Osteoblast (primary cell): ENCODE results near the gene C10orf71. TPM values are rescaled to one million over a fixed set of nuclear protein-coding genes. Genes with fewer than 3 reads are reported as not detected.

Source experiments
- DNase-seq: peaks from one replicate; pipeline ENCODE4 v3.0.0; 2011; ENCODE audit warnings: low spot score, mixed read lengths; ENCODE audit not compliant: insufficient read length; ENCODE audit errors: missing footprints
- H2AFZ ChIP-seq: 2 replicates; pipeline ENCODE4 v1.6.0; 2011; ENCODE audit warnings: mild to moderate bottlenecking, low read length
- H3K27ac ChIP-seq: 2 replicates; pipeline ENCODE4 v1.5.1; 2011; ENCODE audit warnings: mild to moderate bottlenecking, low read depth, low read length, moderate library complexity
- H3K27me3 ChIP-seq: 2 replicates; pipeline ENCODE4 v1.6.0; 2012; ENCODE audit warnings: mild to moderate bottlenecking, control low read depth, inconsistent platforms, low read length, moderate library complexity; ENCODE audit not compliant: insufficient read depth
- H3K36me3 ChIP-seq: 2 replicates; pipeline ENCODE4 v1.5.1; 2011; ENCODE audit warnings: mild to moderate bottlenecking, low read length, control low read depth, moderate library complexity; ENCODE audit not compliant: insufficient read depth
- H3K4me1 ChIP-seq: 2 replicates; pipeline ENCODE4 v1.5.1; 2011; ENCODE audit warnings: mild to moderate bottlenecking, low read length, control low read depth, moderate library complexity; ENCODE audit not compliant: insufficient read depth
- H3K4me2 ChIP-seq: 2 replicates; pipeline ENCODE4 v1.6.0; 2011; ENCODE audit warnings: mild to moderate bottlenecking, low read length; ENCODE audit not compliant: insufficient read depth
- H3K4me3 ChIP-seq: fragments of 200-600 bp; sonication (generic); 3 replicates; pipeline ENCODE4 v1.5.1; 2012; ENCODE audit warnings: mild to moderate bottlenecking, low read length, inconsistent platforms; ENCODE audit not compliant: insufficient read depth
- H3K79me2 ChIP-seq: 2 replicates; pipeline ENCODE4 v1.6.0; 2012; ENCODE audit warnings: mild to moderate bottlenecking, low read length, control low read depth, inconsistent platforms; ENCODE audit not compliant: insufficient read depth
- H3K9me3 ChIP-seq: 2 replicates; pipeline ENCODE4 v1.5.1; 2011; ENCODE audit warnings: low read depth, low read length, control low read depth
- H4K20me1 ChIP-seq: 2 replicates; pipeline ENCODE4 v1.6.0; 2012; ENCODE audit warnings: mild to moderate bottlenecking, low read length, control low read depth; ENCODE audit not compliant: insufficient read depth
- total RNA-seq: library from RNA; depleted of rRNA; stranded (reverse); fragments of >200 nt; gene quantifications from 2 replicates; pipeline ENCODE4 v1.2.3, GENCODE V29; 2012
- TF ChIP-seq, protein P1 (sequence below): IDR thresholded peaks from 2 replicates; pipeline ENCODE4 v1.5.1; 2011; ENCODE audit warnings: mild to moderate bottlenecking, low read depth, low read length, moderate library complexity; ENCODE audit errors: extremely low read depth

The C10orf71 gene
- total RNA-seq, 1 donor, result not detected

DNA sequence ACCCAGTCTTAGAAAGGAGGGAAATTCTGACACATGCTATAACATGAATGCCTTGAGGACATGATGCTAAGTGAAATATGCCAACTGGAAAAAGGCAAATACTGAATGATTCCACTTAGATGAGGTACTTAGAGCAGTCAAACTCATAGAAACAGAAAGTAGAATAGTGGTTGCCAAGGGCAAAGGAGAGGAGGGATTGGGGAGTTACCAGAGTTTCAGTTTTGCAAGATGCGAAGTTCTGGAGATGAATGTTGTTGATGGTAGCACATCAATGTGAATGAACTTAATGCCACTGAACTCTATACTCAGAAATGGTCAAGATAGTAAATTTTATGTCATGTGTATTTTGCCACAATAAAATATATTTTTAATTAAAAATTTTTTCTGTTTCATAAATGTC lies 58.0 kb downstream of the C10orf71 start:
- Histone ChIP-seq H3K27ac (no peak overlapping the region), H3K4me1 (no peaks in the 10 kb centered on the region), H3K79me2 (no peaks in the 10 kb centered on the region), H4K20me1 (no peaks in the 10 kb centered on the region), H3K4me3 (no peak overlapping the region), H3K9me3 (no peaks in the 10 kb centered on the region), H3K27me3 (no peaks in the 10 kb centered on the region), H2AFZ (no peak overlapping the region), H3K36me3 (no peaks in the 10 kb centered on the region), H3K4me2 (no peak overlapping the region)
- no peak for DNase-seq
- TF ChIP-seq, protein P1, sequence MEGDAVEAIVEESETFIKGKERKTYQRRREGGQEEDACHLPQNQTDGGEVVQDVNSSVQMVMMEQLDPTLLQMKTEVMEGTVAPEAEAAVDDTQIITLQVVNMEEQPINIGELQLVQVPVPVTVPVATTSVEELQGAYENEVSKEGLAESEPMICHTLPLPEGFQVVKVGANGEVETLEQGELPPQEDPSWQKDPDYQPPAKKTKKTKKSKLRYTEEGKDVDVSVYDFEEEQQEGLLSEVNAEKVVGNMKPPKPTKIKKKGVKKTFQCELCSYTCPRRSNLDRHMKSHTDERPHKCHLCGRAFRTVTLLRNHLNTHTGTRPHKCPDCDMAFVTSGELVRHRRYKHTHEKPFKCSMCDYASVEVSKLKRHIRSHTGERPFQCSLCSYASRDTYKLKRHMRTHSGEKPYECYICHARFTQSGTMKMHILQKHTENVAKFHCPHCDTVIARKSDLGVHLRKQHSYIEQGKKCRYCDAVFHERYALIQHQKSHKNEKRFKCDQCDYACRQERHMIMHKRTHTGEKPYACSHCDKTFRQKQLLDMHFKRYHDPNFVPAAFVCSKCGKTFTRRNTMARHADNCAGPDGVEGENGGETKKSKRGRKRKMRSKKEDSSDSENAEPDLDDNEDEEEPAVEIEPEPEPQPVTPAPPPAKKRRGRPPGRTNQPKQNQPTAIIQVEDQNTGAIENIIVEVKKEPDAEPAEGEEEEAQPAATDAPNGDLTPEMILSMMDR, result no peak

- Histone ChIP-seq H3K36me3 (no peaks in the 10 kb centered on the region), H3K4me1 (no peaks in the 10 kb centered on the region), H3K9me3 (no peaks in the 10 kb centered on the region), H3K4me2 (no peak overlapping the region), H3K27me3 (no peaks in the 10 kb centered on the region), H3K79me2 (no peaks in the 10 kb centered on the region), H3K27ac (no peak overlapping the region), H3K4me3 (no peak overlapping the region), H4K20me1 (no peaks in the 10 kb centered on the region), H2AFZ (no peak overlapping the region)
- TF ChIP-seq, protein P1, result no peak
- DNase-seq, result no peak
These were observed 58.9 kb downstream of the C10orf71 start for GRCh38 chr10:49357910-49358309.

DNA sequence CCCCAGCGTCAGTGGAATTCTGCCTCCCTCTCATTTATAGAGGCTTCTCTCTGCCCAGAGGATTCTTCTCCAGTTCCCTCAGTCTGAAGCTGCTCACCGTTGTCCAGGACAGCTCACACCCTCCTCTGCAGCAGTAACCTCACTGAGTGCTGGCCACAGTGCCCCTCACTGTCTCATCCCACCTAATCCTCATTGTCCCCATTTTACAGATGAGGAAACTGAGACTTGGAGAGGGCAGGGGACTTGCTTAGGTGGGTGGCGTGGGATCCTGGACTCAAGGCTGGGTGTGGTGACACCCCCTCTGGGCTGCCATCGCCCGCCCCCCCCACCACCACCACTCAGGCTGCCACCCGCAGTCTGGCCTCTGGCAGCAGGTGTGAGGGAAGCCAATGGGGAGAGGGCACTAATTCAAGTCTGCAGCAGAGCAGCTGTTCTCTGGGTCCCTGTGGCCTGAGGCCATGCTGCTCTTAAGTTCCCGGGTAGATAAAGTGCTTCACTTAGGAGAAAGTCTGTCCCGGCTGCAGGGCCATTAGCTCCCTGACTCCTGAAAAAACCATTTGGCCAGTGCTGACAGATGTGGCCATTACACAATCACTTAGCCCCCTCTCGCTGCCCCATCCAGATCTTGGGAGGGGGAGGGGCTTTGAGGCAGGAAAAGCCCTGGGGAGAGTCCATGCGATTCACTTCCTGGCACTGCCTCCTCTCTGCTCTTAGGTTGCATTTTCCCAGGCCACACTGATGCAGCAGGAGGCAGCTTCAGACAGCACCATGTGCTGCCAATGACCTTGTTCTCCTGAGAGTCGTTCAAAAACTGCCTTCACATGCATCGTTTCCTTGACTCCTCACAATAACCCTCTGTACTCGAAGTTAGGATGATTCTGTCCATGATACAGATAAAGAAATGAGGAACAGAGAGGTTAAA lies 60.6 kb downstream of the C10orf71 start:
- no peak overlapping the region for H2AFZ ChIP-seq
- DNase-seq, result peak; percentile 77
- H3K9me3 ChIP-seq, result no peaks in the 10 kb centered on the region
- no peak overlapping the region for H3K4me3 ChIP-seq
- no peaks in the 10 kb centered on the region for H3K79me2 ChIP-seq
- H3K27me3 ChIP-seq, result no peaks in the 10 kb centered on the region
- no peaks in the 10 kb centered on the region for H3K4me1 ChIP-seq
- H3K4me2 ChIP-seq, result no peak overlapping the region
- H3K27ac ChIP-seq, result no peak overlapping the region
- no peaks in the 10 kb centered on the region for H3K36me3 ChIP-seq
- TF ChIP-seq, protein P1, result no peak
- no peaks in the 10 kb centered on the region for H4K20me1 ChIP-seq
